Activated naive CD4-positive, alpha-beta T cell treated with anti-CD3 and anti-CD28 coated beads, Interleukin-2, amount 10 ng/mL, durations not matched to agents 7 days and 5 days (primary cell): ENCODE data around the gene MRPS26.
"Not testable (repeated sequence)": the region's sequence is repeated elsewhere in the genome, so short reads cannot be mapped to it uniquely, and the experiment has no call there.

Source experiments
- CTCF ChIA-PET: fragments of 350-600 bp; sonication (Branson Sonifier 250); formaldehyde crosslinking; loops from one replicate; lab custom pipeline; 2021; ENCODE audit warnings: antibody characterized with exemption; lab: Charles Lee
- DNase-seq: peaks from one replicate; pipeline ENCODE4 v3.0.0-alpha.2; 2020
- H3K27ac Mint-ChIP-seq: one replicate; pipeline ENCODE4 v1.8.0; 2021; ENCODE audit warnings: mild to moderate bottlenecking, moderate library complexity, mixed read lengths
- H3K27me3 Mint-ChIP-seq: one replicate; pipeline ENCODE4 v1.8.0; 2021; ENCODE audit warnings: mild to moderate bottlenecking, mixed read lengths
- H3K36me3 Mint-ChIP-seq: one replicate; pipeline ENCODE4 v1.8.0; 2021; ENCODE audit warnings: mixed read lengths
- H3K4me1 Mint-ChIP-seq: one replicate; pipeline ENCODE4 v1.8.0; 2021; ENCODE audit warnings: mixed read lengths
- H3K4me3 Mint-ChIP-seq: one replicate; pipeline ENCODE4 v1.8.0; 2021; ENCODE audit warnings: mild to moderate bottlenecking, moderate library complexity, mixed read lengths
- H3K9me3 Mint-ChIP-seq: one replicate; pipeline ENCODE4 v1.8.0; 2021; ENCODE audit warnings: mixed read lengths

The MRPS26 gene

GRCh38 chr20:3072530-3073250 lies 26.8 kb downstream of the MRPS26 start:
- H3K27me3 Mint-ChIP-seq, result peaks cover 35% of the 10 kb centered on the region
- peak overlapping the region; percentile 75 for H3K4me3 Mint-ChIP-seq
- peaks cover 1% of the 10 kb centered on the region for H3K9me3 Mint-ChIP-seq
- peaks cover 2% of the 10 kb centered on the region for H3K36me3 Mint-ChIP-seq
- H3K27ac Mint-ChIP-seq, result peak overlapping the region; percentile 45
- CTCF ChIA-PET, result interaction anchor here (0.5 to 1.3 kb wide), 3 partner anchors 16 to 549 kb away, joined by 3 to 4 read pairs (median 3); no protein-coding TSS in a partner anchor
- no peak for DNase-seq
- H3K4me1 Mint-ChIP-seq, result peaks cover 47% of the 10 kb centered on the region

- not testable (repeated sequence) for H3K9me3 Mint-ChIP-seq, DNase-seq, H3K36me3 Mint-ChIP-seq, H3K4me3 Mint-ChIP-seq, H3K27ac Mint-ChIP-seq
- CTCF ChIA-PET, result interaction anchor here (1.0 to 1.3 kb wide), 2 partner anchors 16 to 41 kb away, joined by 3 to 4 read pairs; no protein-coding TSS in a partner anchor
- H3K27me3 Mint-ChIP-seq, result peaks cover 38% of the 10 kb centered on the region
- peaks cover 51% of the 10 kb centered on the region for H3K4me1 Mint-ChIP-seq
Observed at GRCh38 chr20:3073251-3073643, 27.4 kb downstream of the MRPS26 start.

GRCh38 chr20:3074812-3075211 lies 29.0 kb downstream of the MRPS26 start:
- Mint-ChIP-seq H3K36me3 (peaks cover 6% of the 10 kb centered on the region), H3K27ac (no peak overlapping the region), H3K9me3 (peaks cover 5% of the 10 kb centered on the region), H3K27me3 (peaks cover 51% of the 10 kb centered on the region), H3K4me1 (peaks cover 50% of the 10 kb centered on the region), H3K4me3 (no peak overlapping the region)
- CTCF ChIA-PET, result interaction anchor here (1.5 to 1.6 kb wide), 2 partner anchors 18 to 21 kb away, joined by 3 read pairs; no protein-coding TSS in a partner anchor
- DNase-seq, result no peak

GRCh38 chr20:3075315-3075714 lies 29.5 kb downstream of the MRPS26 start:
- not testable (repeated sequence) for H3K9me3 Mint-ChIP-seq, H3K36me3 Mint-ChIP-seq, H3K4me3 Mint-ChIP-seq, DNase-seq, H3K27ac Mint-ChIP-seq
- Mint-ChIP-seq H3K4me1 (peaks cover 50% of the 10 kb centered on the region), H3K27me3 (peaks cover 56% of the 10 kb centered on the region)
- CTCF ChIA-PET, result interaction anchor here (1.4 to 1.6 kb wide), 3 partner anchors 19 to 22 kb away, joined by 3 read pairs; no protein-coding TSS in a partner anchor

- peaks cover 65% of the 10 kb centered on the region for H3K27me3 Mint-ChIP-seq
- H3K36me3 Mint-ChIP-seq, result peaks cover 5% of the 10 kb centered on the region
- peaks cover 5% of the 10 kb centered on the region for H3K9me3 Mint-ChIP-seq
- H3K4me1 Mint-ChIP-seq, result peaks cover 41% of the 10 kb centered on the region
- DNase-seq, result peak; percentile 55
- CTCF ChIA-PET, result interaction anchor here (0.7 to 1.3 kb wide), 3 partner anchors 9 to 322 kb away, joined by 3 to 13 read pairs (median 4); no protein-coding TSS in a partner anchor
- H3K27ac Mint-ChIP-seq, result peak overlapping the region; percentile 75
- peak overlapping the region; percentile 6 for H3K4me3 Mint-ChIP-seq
Observed at GRCh38 chr20:3077618-3078134, 31.8 kb downstream of the MRPS26 start.

- H3K27ac Mint-ChIP-seq, result no peak overlapping the region
- DNase-seq, result no peak
- no peak overlapping the region for H3K4me3 Mint-ChIP-seq
- H3K4me1 Mint-ChIP-seq, result peaks cover 27% of the 10 kb centered on the region
- CTCF ChIA-PET, result no interaction called here
- H3K9me3 Mint-ChIP-seq, result peaks cover 5% of the 10 kb centered on the region
- peaks cover 81% of the 10 kb centered on the region for H3K27me3 Mint-ChIP-seq
- peaks cover 5% of the 10 kb centered on the region for H3K36me3 Mint-ChIP-seq
Observed at GRCh38 chr20:3080939-3081388, 35.1 kb downstream of the MRPS26 start.

GRCh38 chr20:3081641-3082040 lies 35.8 kb downstream of the MRPS26 start:
- peaks cover 79% of the 10 kb centered on the region for H3K27me3 Mint-ChIP-seq
- DNase-seq, result no peak
- no peak overlapping the region for H3K4me3 Mint-ChIP-seq
- no peak overlapping the region for H3K27ac Mint-ChIP-seq
- CTCF ChIA-PET, result no interaction called here
- peaks cover 26% of the 10 kb centered on the region for H3K4me1 Mint-ChIP-seq
- peaks cover 5% of the 10 kb centered on the region for H3K36me3 Mint-ChIP-seq
- H3K9me3 Mint-ChIP-seq, result peaks cover 5% of the 10 kb centered on the region

- CTCF ChIA-PET, result no interaction called here
- Mint-ChIP-seq H3K36me3 (peaks cover 5% of the 10 kb centered on the region), H3K27ac (no peak overlapping the region), H3K9me3 (peaks cover 5% of the 10 kb centered on the region), H3K27me3 (peaks cover 79% of the 10 kb centered on the region), H3K4me1 (peaks cover 18% of the 10 kb centered on the region), H3K4me3 (peak overlapping the region; percentile 62)
- no peak for DNase-seq
Observed at GRCh38 chr20:3082306-3082951, 36.6 kb downstream of the MRPS26 start.

- no peak for DNase-seq
- Mint-ChIP-seq H3K4me3 (no peak overlapping the region), H3K27me3 (peaks cover 80% of the 10 kb centered on the region), H3K4me1 (peaks cover 11% of the 10 kb centered on the region), H3K36me3 (no peaks in the 10 kb centered on the region), H3K27ac (no peak overlapping the region), H3K9me3 (no peaks in the 10 kb centered on the region)
- CTCF ChIA-PET, result no interaction called here
Observed at GRCh38 chr20:3082955-3083952, 37.4 kb downstream of the MRPS26 start.

GRCh38 chr20:3084283-3084985 lies 38.6 kb downstream of the MRPS26 start, which contains the start of gene AVP:
Gene AVP, minus strand, starts transcription at chr20:3084724. Its CDS starts 50 bp downstream, at chr20:3084674.
- Mint-ChIP-seq H3K36me3 (no peaks in the 10 kb centered on the region), H3K27ac (no peak within 1 kb of the TSS), H3K4me1 (peaks cover 10% of the 10 kb centered on the region), H3K9me3 (no peaks in the 10 kb centered on the region), H3K27me3 (peaks cover 81% of the 10 kb centered on the region), H3K4me3 (no peak within 1 kb of the TSS)
- CTCF ChIA-PET, result no interaction called here
- no peak for DNase-seq

GRCh38 chr20:3084986-3085360 lies 39.1 kb downstream of the MRPS26 start:
- CTCF ChIA-PET, result no interaction called here
- no peaks in the 10 kb centered on the region for H3K9me3 Mint-ChIP-seq
- no peak overlapping the region for H3K27ac Mint-ChIP-seq
- H3K4me1 Mint-ChIP-seq, result peaks cover 12% of the 10 kb centered on the region
- no peak for DNase-seq
- H3K36me3 Mint-ChIP-seq, result no peaks in the 10 kb centered on the region
- no peak overlapping the region for H3K4me3 Mint-ChIP-seq
- peaks cover 83% of the 10 kb centered on the region for H3K27me3 Mint-ChIP-seq

- CTCF ChIA-PET, result no interaction called here
- peaks cover 79% of the 10 kb centered on the region for H3K27me3 Mint-ChIP-seq
Observed at GRCh38 chr20:3085571-3086072, 39.8 kb downstream of the MRPS26 start.

GRCh38 chr20:3088031-3088430 lies 42.2 kb downstream of the MRPS26 start:
- H3K27ac Mint-ChIP-seq, result peak overlapping the region; percentile 19
- no peak overlapping the region for H3K4me3 Mint-ChIP-seq
- H3K9me3 Mint-ChIP-seq, result no peaks in the 10 kb centered on the region
- CTCF ChIA-PET, result no interaction called here
- no peak for DNase-seq
- H3K4me1 Mint-ChIP-seq, result peaks cover 24% of the 10 kb centered on the region
- peaks cover 77% of the 10 kb centered on the region for H3K27me3 Mint-ChIP-seq
- H3K36me3 Mint-ChIP-seq, result no peaks in the 10 kb centered on the region

More at GRCh38 chr20:3085571-3086072, 39.8 kb downstream of the MRPS26 start:
- no peaks in the 10 kb centered on the region for H3K36me3 Mint-ChIP-seq
- H3K9me3 Mint-ChIP-seq, result no peaks in the 10 kb centered on the region
- H3K4me3 Mint-ChIP-seq, result no peak overlapping the region
- DNase-seq, result no peak
- peaks cover 18% of the 10 kb centered on the region for H3K4me1 Mint-ChIP-seq
- no peak overlapping the region for H3K27ac Mint-ChIP-seq
